Tibial artery (tissue), 4 donors: ENCODE data around the gene P2RX2.

ENCODE experiments used
- DNase-seq, 2 donors: peaks; one replicate each; pipeline ENCODE4 v3.0.0-alpha.2; 2019
- H3K27ac ChIP-seq, 2 donors: fragments of 200-600 bp; sonication (generic) in 1 of 2; 1 replicate in 1 of 2; 2 replicates in 1 of 2; pipeline ENCODE4 v1.5.1; 2018 to 2019; ENCODE audit warnings: mild to moderate bottlenecking in 1 of 2
- H3K27me3 ChIP-seq, 2 donors: fragments of 200-600 bp; sonication (generic) in 1 of 2; one replicate each; pipeline versions ENCODE4 v1.5.1 to v1.6.0; 2016 to 2019
- H3K36me3 ChIP-seq, 3 donors: fragments of 200-600 bp; sonication (generic) in 2 of 3; one replicate each; pipeline ENCODE4 v1.5.1; 2016 to 2019; ENCODE audit warnings: mild to moderate bottlenecking in 2 of 3
- H3K4me1 ChIP-seq, 4 donors: fragments of 200-600 bp; sonication (generic) in 2 of 4; 1 replicate in 3 of 4; 2 replicates in 1 of 4; pipeline ENCODE4 v1.5.1; 2016 to 2019
- H3K4me3 ChIP-seq, 2 donors: fragments of 200-600 bp; sonication (generic) in 1 of 2; 1 replicate in 1 of 2; 2 replicates in 1 of 2; pipeline ENCODE4 v1.5.1; 2018 to 2019; ENCODE audit warnings: mild to moderate bottlenecking in 2 of 2
- H3K9me3 ChIP-seq, 3 donors: fragments of 200-600 bp; sonication (generic) in 1 of 3; one replicate each; pipeline ENCODE4 v1.5.1; 2016 to 2019
- intact Hi-C: fragments of 100-400 bp; cut with DNase I; formaldehyde crosslinking; loops from one replicate; pipeline ENCODE4 v1.15.0; 2023; ENCODE audit warnings: low total_unique reads
- TF ChIP-seq, protein P1 (sequence below), 2 experiments: fragments of 200-600 bp in 1 of 2; fragments of 450-650 bp in 1 of 2; IDR thresholded peaks; one replicate each; pipeline ENCODE4 v1.5.1; 2017 to 2019; ENCODE audit warnings: antibody characterized with exemption in 2 of 2, mild to moderate bottlenecking in 1 of 2, moderate library complexity in 1 of 2

The P2RX2 gene

DNA sequence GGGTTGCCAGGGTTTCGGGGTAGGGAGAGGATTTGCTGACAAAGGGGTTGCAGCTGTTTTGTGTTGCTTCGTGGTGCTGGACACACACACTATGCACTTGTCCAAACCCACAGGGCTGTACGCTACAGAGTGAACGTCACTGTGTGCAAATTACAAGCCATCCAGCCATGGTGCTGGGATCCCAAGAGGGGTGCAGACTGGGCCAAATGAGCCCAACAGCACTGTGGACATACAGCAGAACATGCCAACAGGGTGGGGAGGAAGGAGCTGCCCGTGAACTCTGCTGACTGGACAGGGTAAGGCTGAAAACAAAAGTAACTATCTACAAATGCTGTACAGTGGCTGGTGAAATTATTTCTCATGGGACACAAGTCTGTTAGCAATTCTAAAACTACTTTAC lies 43.4 kb downstream of the P2RX2 start:
- Histone ChIP-seq H3K4me1 (no peaks in the 10 kb centered on the region), H3K4me3 (no peak overlapping the region), H3K36me3 (peaks cover 98 to 100% (median 99%) of the 10 kb centered on the region in 3 donors), H3K27me3 (no peaks in the 10 kb centered on the region), H3K9me3 (no peaks in the 10 kb centered on the region), H3K27ac (no peak overlapping the region)
- TF ChIP-seq, protein P1, sequence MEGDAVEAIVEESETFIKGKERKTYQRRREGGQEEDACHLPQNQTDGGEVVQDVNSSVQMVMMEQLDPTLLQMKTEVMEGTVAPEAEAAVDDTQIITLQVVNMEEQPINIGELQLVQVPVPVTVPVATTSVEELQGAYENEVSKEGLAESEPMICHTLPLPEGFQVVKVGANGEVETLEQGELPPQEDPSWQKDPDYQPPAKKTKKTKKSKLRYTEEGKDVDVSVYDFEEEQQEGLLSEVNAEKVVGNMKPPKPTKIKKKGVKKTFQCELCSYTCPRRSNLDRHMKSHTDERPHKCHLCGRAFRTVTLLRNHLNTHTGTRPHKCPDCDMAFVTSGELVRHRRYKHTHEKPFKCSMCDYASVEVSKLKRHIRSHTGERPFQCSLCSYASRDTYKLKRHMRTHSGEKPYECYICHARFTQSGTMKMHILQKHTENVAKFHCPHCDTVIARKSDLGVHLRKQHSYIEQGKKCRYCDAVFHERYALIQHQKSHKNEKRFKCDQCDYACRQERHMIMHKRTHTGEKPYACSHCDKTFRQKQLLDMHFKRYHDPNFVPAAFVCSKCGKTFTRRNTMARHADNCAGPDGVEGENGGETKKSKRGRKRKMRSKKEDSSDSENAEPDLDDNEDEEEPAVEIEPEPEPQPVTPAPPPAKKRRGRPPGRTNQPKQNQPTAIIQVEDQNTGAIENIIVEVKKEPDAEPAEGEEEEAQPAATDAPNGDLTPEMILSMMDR (IDR thresholded peaks at IDR 0.05): no peak
- peak in 1 of 2 donors; percentile 24 for DNase-seq
- intact Hi-C loops: no loop called here

DNA sequence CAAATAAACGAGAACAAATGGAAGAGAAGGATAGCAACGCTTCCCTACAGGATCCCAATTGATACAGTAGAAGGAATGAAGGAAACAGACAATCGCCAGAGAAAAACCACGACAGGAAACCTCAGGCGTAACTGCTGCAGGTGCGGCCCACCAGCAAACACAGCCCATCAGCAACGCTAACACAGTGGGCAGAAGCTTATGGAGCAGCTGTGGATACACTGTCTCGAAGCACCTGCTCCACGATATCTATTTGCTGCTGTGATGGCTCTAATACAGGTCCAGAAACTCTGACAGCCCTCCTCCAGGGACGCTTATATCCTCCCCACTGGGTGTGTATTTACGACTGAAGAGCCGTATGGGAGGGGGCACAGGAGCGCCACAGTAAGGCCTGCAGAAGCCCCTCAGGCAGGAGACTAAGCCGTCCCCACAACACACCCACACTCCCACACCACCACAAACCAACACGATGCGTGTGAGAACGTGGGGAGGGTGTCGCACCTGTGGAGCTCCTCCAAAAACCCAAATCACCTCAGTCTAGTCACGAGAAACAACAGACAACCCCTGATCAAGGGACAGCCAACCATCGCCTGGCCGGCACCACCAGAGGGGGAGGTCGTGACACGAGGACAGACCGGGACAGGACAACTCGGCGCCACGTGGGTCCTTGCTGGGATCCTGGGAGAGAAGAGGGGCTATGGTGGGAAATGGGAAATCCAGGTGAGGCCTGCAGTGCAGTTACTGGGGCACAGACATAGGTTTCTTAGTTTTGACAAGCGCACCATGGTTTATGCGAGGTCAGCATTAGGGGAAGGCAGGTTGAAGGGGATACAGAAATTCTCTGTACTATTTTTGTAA lies 44.6 kb downstream of the P2RX2 start:
- Histone ChIP-seq H3K4me3 (no peak overlapping the region), H3K27ac (no peak overlapping the region), H3K9me3 (no peaks in the 10 kb centered on the region), H3K4me1 (no peaks in the 10 kb centered on the region), H3K27me3 (no peaks in the 10 kb centered on the region), H3K36me3 (peaks cover 98 to 100% (median 99%) of the 10 kb centered on the region in 3 donors)
- intact Hi-C loops: no loop called here
- TF ChIP-seq, protein P1 (IDR thresholded peaks at IDR 0.05): no peak
- peak in 1 of 2 donors; percentile 40 for DNase-seq

DNA sequence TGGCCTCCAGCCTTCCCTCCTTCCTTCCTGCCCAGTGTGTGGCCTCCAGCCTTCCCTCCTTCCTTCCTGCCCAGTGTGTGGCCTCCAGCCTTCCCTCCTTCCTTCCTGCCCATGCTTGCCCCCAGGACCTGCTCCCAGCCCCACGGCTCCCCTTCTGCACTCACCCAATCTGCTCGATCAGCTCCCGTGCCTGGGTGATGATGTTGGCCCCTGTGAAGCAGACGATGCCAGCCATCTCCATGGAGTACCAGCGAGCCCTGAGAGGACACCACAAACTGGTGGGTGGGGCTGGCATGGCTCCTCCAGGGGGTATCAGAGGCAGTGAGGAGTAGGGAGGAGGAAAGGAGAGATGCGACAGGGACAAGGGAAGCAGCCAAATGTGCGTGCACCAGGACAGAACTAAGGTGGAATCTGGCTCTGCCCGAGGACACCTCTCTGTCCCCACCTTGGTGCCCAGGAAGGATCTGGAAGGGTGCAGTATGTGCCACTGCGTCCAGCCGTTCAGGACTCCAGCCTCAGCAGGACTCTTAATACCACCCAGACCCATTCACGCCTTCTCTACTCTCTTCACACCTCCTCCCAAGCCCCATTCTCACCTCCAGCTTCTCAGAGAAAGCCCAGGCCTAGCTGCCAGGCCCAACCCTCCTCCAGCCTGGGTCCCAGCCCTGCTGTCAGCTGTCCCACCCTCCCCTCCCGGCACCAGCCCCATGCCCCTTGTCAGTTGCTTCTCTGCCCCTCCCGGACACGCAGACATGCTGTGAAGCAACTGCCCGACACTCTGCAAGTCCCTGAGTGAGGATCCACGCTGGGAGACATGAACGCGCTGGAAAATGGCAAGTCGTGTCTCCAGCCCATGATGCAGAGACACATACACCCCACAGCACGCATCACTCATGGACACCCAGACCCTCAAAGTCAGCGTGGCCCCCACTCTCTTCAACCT lies 45.9 kb downstream of the P2RX2 start:
- peaks cover 96 to 100% (median 98%) of the 10 kb centered on the region in 3 donors for H3K36me3 ChIP-seq
- no peak overlapping the region for H3K27ac ChIP-seq
- no peaks in the 10 kb centered on the region for H3K4me1 ChIP-seq
- no peaks in the 10 kb centered on the region for H3K27me3 ChIP-seq
- peak in 1 of 2 donors; percentile 56 for DNase-seq
- intact Hi-C loops: no loop called here
- no peaks in the 10 kb centered on the region for H3K9me3 ChIP-seq
- H3K4me3 ChIP-seq: no peak overlapping the region
- TF ChIP-seq, protein P1 (IDR thresholded peaks at IDR 0.05): no peak

DNA sequence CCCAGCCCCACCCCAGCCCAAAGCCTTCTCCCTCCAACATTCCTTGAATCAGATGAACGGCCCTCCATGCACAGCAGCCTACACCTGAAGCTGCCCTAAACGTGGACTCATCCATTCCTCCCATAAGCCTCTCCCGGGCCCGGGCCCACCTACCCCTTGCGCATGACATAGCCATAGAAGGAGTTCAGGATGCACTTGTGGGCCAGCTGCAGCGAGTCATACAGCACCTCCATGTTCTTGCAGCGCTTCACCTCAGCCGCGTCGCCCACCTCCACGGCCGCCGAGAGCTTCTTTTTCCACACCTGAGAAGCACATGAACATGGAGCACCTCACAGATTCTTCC lies 46.5 kb downstream of the P2RX2 start:
- H3K4me3 ChIP-seq: no peak overlapping the region
- TF ChIP-seq, protein P1 (IDR thresholded peaks at IDR 0.05): no peak
- no peaks in the 10 kb centered on the region for H3K4me1 ChIP-seq
- no peaks in the 10 kb centered on the region for H3K9me3 ChIP-seq
- no peaks in the 10 kb centered on the region for H3K27me3 ChIP-seq
- H3K27ac ChIP-seq: no peak overlapping the region
- peak in 1 of 2 donors; percentile 48 for DNase-seq
- intact Hi-C loops: no loop called here
- H3K36me3 ChIP-seq: peaks cover 95 to 100% (median 97%) of the 10 kb centered on the region in 3 donors

DNA sequence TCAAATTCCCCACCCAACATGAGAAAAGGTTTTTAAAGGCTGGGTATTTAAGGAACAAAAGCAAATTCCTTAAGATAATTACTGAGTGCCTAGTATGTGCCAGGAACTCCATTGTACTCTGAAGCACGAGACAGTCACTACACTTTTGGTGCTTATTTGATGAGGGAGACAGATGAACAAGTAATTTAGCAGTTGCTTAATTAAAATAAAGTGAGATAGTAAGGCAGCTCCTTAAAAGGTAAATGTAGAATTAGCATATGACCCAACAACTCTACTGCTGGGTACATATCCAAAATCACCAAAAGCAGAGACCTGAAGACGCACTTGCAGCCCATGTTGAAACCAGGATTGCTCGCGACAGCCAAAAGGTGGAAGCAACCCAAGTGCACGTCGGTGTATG lies 47.2 kb downstream of the P2RX2 start:
- no peak overlapping the region for H3K4me3 ChIP-seq
- H3K9me3 ChIP-seq: no peaks in the 10 kb centered on the region
- intact Hi-C loops: no loop called here
- no peaks in the 10 kb centered on the region for H3K4me1 ChIP-seq
- H3K27me3 ChIP-seq: no peaks in the 10 kb centered on the region
- TF ChIP-seq, protein P1 (IDR thresholded peaks at IDR 0.05): no peak
- DNase-seq: no peak
- peaks cover 88 to 100% (median 94%) of the 10 kb centered on the region in 3 donors for H3K36me3 ChIP-seq
- no peak overlapping the region for H3K27ac ChIP-seq
